ENCODE measurements around the gene ZBED3.

- TF ChIP-seq CTCF (IDR thresholded peaks at IDR 0.05; ENCODE audit: low read depth, low read length): no peak
- TF ChIP-seq MAX (IDR thresholded peaks at IDR 0.05; ENCODE audit: low read depth, low read length): no peak
- no peak for TF ChIP-seq POLR2A (IDR thresholded peaks at IDR 0.05; ENCODE audit: extremely low read depth, insufficient read length)
These were observed 62.6 kb downstream of the ZBED3 start for GRCh38 chr5:77024490-77024889.

Measured in NB4 (cell line).